Measurements from ENCODE around the gene HTT.

The HTT gene

GRCh38 chr4:3225071-3225850 lies 150.8 kb downstream of the HTT start:
- DNase-seq: no peak

GRCh38 chr4:3225936-3226335 lies 151.5 kb downstream of the HTT start:
- DNase-seq: no peak

GRCh38 chr4:3226467-3226866 lies 152.0 kb downstream of the HTT start:
- no peak for DNase-seq

GRCh38 chr4:3226944-3227343 lies 152.5 kb downstream of the HTT start:
- no peak for DNase-seq

- no peak for DNase-seq
These were observed 153.6 kb downstream of the HTT start for GRCh38 chr4:3227878-3228675.

GRCh38 chr4:3228881-3229280 lies 154.4 kb downstream of the HTT start:
- DNase-seq: no peak

- no peak for DNase-seq
These were observed 154.8 kb downstream of the HTT start for GRCh38 chr4:3229328-3229727.

- no peak for DNase-seq
These were observed 155.5 kb downstream of the HTT start for GRCh38 chr4:3229964-3230363.

GRCh38 chr4:3231471-3231870 lies 157.0 kb downstream of the HTT start:
- DNase-seq: no peak

GRCh38 chr4:3232001-3232400 lies 157.5 kb downstream of the HTT start:
- no peak for DNase-seq

- no peak for DNase-seq
These were observed 158.4 kb downstream of the HTT start for GRCh38 chr4:3232871-3233271.

- DNase-seq: no peak
These were observed 159.1 kb downstream of the HTT start for GRCh38 chr4:3233391-3234071.

- DNase-seq: no peak
These were observed 159.9 kb downstream of the HTT start for GRCh38 chr4:3234171-3235029.

- no peak for DNase-seq
These were observed 160.5 kb downstream of the HTT start for GRCh38 chr4:3235030-3235345.

GRCh38 chr4:3235581-3235980 lies 161.1 kb downstream of the HTT start:
- no peak for DNase-seq

- DNase-seq: no peak
These were observed 161.9 kb downstream of the HTT start for GRCh38 chr4:3236326-3236878.

- no peak for DNase-seq
These were observed 162.8 kb downstream of the HTT start for GRCh38 chr4:3237266-3237665.

- no peak for DNase-seq
These were observed 163.5 kb downstream of the HTT start for GRCh38 chr4:3237712-3238560.

- no peak for DNase-seq
These were observed 164.2 kb downstream of the HTT start for GRCh38 chr4:3238721-3239120.

- DNase-seq: no peak
These were observed 164.8 kb downstream of the HTT start for GRCh38 chr4:3239303-3239702.

All from activated effector memory CD4-positive, alpha-beta T cell treated with Interleukin-2 at 50 U/mL for 16 hours (primary cell).